ENCODE results near the gene FAM216B.

Gene FAM216B

GRCh38 chr13:42807866-42808265 lies 26.5 kb downstream of the FAM216B start:
- no peak overlapping the region for H3K27ac ChIP-seq (ENCODE audit: low read depth, low read length, poor library complexity, severe bottlenecking)
- H3K9me3 ChIP-seq (ENCODE audit: low read length), result no peaks in the 10 kb centered on the region
- no peaks in the 10 kb centered on the region for H4K20me1 ChIP-seq (ENCODE audit: insufficient read depth, low read length)
- H2AFZ ChIP-seq (ENCODE audit: low read length), result no peak overlapping the region
- no peaks in the 10 kb centered on the region for H3F3A ChIP-seq (ENCODE audit: insufficient read depth, low read length)
- no peaks in the 10 kb centered on the region for H3K36me3 ChIP-seq (ENCODE audit: insufficient read depth, low read length)
- no peaks in the 10 kb centered on the region for H3K4me1 ChIP-seq (ENCODE audit: insufficient read depth, low read length, severe bottlenecking)
- H3K9me2 ChIP-seq (ENCODE audit: low read depth, low read length), result no peaks in the 10 kb centered on the region
- H3K4me2 ChIP-seq (ENCODE audit: low read length), result no peak overlapping the region
- H3K9ac ChIP-seq (ENCODE audit: low read length), result no peak overlapping the region
- H3K27me3 ChIP-seq (ENCODE audit: insufficient read depth, low read length), result no peaks in the 10 kb centered on the region
- no peak overlapping the region for H3K4me3 ChIP-seq (ENCODE audit: low read depth, low read length, poor library complexity, severe bottlenecking)
- TF ChIP-seq EZH2 (IDR thresholded peaks at IDR 0.05; ENCODE audit: borderline replicate concordance, low read length) (no peak), CTCF (IDR thresholded peaks at IDR 0.05; ENCODE audit: low read length) (no peak)
- H3K79me2 ChIP-seq (ENCODE audit: insufficient read depth, low read length), result no peaks in the 10 kb centered on the region

- no peak for TF ChIP-seq EZH2 (IDR thresholded peaks at IDR 0.05; ENCODE audit: borderline replicate concordance, low read length)
- no peak for TF ChIP-seq CTCF (IDR thresholded peaks at IDR 0.05; ENCODE audit: low read length)
- Histone ChIP-seq H3K27me3 (ENCODE audit: insufficient read depth, low read length) (no peaks in the 10 kb centered on the region), H3K9me3 (ENCODE audit: low read length) (no peaks in the 10 kb centered on the region), H3K9me2 (ENCODE audit: low read depth, low read length) (no peaks in the 10 kb centered on the region), H3K4me1 (ENCODE audit: insufficient read depth, low read length, severe bottlenecking) (no peaks in the 10 kb centered on the region), H4K20me1 (ENCODE audit: insufficient read depth, low read length) (no peaks in the 10 kb centered on the region), H3K4me2 (ENCODE audit: low read length) (no peak overlapping the region), H3K36me3 (ENCODE audit: insufficient read depth, low read length) (no peaks in the 10 kb centered on the region), H2AFZ (ENCODE audit: low read length) (no peak overlapping the region), H3K4me3 (ENCODE audit: low read depth, low read length, poor library complexity, severe bottlenecking) (no peak overlapping the region), H3K27ac (ENCODE audit: low read depth, low read length, poor library complexity, severe bottlenecking) (no peak overlapping the region), H3K9ac (ENCODE audit: low read length) (no peak overlapping the region), H3K79me2 (ENCODE audit: insufficient read depth, low read length) (no peaks in the 10 kb centered on the region), H3F3A (ENCODE audit: insufficient read depth, low read length) (no peaks in the 10 kb centered on the region)
These were observed 27.1 kb downstream of the FAM216B start for GRCh38 chr13:42808341-42808940.

GRCh38 chr13:42812316-42812715 lies 30.9 kb downstream of the FAM216B start:
- H3K27me3 ChIP-seq (ENCODE audit: insufficient read depth, low read length), result no peaks in the 10 kb centered on the region
- H3K36me3 ChIP-seq (ENCODE audit: insufficient read depth, low read length), result no peaks in the 10 kb centered on the region
- H3K4me3 ChIP-seq (ENCODE audit: low read depth, low read length, poor library complexity, severe bottlenecking), result no peak overlapping the region
- H4K20me1 ChIP-seq (ENCODE audit: insufficient read depth, low read length), result no peaks in the 10 kb centered on the region
- H3K4me2 ChIP-seq (ENCODE audit: low read length), result no peak overlapping the region
- H3K9ac ChIP-seq (ENCODE audit: low read length), result no peak overlapping the region
- H3F3A ChIP-seq (ENCODE audit: insufficient read depth, low read length), result no peaks in the 10 kb centered on the region
- H3K9me3 ChIP-seq (ENCODE audit: low read length), result no peaks in the 10 kb centered on the region
- no peaks in the 10 kb centered on the region for H3K4me1 ChIP-seq (ENCODE audit: insufficient read depth, low read length, severe bottlenecking)
- H3K79me2 ChIP-seq (ENCODE audit: insufficient read depth, low read length), result no peaks in the 10 kb centered on the region
- H2AFZ ChIP-seq (ENCODE audit: low read length), result no peak overlapping the region
- H3K9me2 ChIP-seq (ENCODE audit: low read depth, low read length), result no peaks in the 10 kb centered on the region
- no peak overlapping the region for H3K27ac ChIP-seq (ENCODE audit: low read depth, low read length, poor library complexity, severe bottlenecking)
- TF ChIP-seq EZH2 (IDR thresholded peaks at IDR 0.05; ENCODE audit: borderline replicate concordance, low read length) (no peak), CTCF (IDR thresholded peaks at IDR 0.05; ENCODE audit: low read length) (no peak; the same call in 1 of the 2 replicates)

Measured in OCI-LY1 (cell line).